ENCODE results near the gene ZSCAN10.

ZSCAN10 gene

GRCh38 chr16:3112058-3112880, 13.2 kb upstream of the ZSCAN10 start, which contains the start of gene ZNF205:
Gene ZNF205 (plus strand): TSS chr16:3112586. CDS start chr16:3113431, 845 bp downstream.
- no peak for DNase-seq (ENCODE audit: low read depth in 2 of 2)

DNA sequence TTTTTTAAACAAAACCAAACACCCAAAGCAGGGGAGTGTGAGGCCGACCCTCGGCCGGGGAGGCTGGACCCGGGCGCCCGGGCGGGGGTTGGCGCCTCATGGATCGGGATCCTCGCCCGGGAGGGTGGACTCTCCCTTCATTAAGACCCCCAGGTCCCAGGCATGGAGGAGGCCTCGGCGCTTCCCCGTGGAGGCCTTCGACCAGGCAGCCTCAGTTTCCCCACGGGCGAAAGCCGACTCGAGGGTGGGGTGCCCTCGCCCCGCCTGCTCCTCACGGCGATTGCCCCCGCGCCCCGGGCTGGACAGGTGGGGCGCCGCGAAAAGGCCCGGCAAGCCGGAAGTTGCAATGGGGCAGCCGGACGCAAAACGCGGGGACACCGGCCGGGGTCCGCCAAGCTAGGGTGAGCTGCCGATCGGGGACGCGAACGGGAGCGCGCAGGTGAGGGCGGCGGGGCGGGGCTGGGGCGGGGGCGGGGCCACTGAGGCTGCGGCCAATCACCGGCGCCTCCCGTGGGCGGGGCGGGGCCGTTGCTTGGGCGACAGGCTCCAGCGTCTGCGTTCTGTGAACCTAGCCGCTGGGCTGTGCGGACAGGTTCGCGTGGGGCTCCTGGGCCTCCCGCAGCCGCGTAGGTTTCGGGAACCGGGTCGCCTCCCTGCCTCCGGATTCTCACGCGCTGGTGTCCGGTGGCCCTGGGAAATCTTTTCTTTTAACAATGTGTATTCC, 7.3 kb upstream of the ZSCAN10 start:
- peak; percentile 78 to 83 for DNase-seq (ENCODE audit: low read depth in 2 of 2)

DNA sequence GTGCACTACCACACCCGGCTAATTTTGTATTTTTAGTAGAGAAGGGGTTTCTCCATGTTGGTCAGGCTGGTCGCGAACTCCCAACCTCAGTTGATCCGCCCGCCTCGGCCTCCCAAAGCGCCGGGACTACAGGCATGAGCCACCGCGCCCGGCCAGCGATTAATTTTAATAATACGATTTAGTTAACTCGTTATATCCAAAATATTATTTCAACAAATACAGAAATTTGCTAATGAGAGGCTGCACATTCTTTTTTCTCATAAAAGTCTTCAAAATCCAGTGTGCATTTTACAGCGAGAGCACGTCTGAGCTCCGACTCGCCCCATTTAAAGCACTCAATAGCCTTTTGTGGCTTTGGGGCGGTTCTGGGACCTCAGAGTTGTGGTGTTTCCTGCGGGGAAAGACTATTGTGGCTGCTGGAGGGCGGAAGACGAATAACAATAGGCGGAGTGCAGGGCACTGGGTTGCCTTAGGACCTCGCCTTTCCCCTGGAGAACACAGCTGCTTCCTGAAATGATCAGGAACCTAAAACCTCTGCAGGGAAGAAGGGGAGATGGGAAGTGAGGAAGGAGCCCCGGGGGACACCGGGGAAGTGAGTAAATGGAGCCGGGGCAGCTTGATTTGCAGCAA, 2.9 kb upstream of the ZSCAN10 start:
- DNase-seq (ENCODE audit: low read depth in 2 of 2) = no peak

DNA sequence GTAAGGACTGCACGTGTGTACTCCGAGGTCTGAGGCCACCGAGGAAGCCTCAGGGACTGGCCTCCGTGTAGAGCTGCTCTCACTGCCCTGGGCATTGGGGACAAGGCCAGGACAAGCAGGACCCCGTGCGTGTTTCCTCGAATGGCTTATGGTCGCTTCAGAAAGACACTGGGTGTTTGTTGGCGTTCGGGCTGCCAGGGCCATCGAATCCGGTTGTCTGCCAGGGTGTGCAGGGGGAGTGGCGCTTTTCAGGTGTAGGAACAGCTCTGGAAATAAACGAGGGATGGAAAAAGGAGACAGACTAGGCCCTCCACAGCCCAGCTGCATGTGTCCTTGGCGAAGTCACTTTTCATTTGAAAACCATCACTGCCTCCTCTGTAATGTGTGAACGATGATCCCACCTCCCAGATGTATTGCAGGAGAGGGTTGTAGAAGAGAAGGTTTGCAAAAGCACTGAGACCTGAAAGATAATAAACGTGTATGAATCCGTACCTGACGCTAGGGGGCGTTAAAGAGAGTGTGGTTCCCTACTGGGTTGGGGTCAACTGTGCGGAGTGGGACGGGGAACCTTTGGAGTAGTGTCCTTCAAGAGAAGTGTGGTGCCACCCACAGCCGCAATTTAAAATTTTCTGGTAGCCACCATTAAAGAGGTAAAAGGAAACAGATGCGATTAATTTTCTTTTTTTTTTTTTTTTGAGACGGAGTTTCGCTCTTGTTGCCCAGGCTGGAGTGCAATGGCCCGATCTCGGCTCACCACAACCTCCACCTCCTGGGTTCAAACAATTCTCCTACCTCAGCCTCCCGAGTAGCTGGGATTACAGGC, 2.1 kb upstream of the ZSCAN10 start:
- DNase-seq (ENCODE audit: low read depth in 2 of 2) = no peak

GRCh38 chr16:3099732-3100499, 822 bp upstream of the ZSCAN10 start:
- DNase-seq (ENCODE audit: low read depth in 2 of 2) = peak; percentile 73 to 81

DNA sequence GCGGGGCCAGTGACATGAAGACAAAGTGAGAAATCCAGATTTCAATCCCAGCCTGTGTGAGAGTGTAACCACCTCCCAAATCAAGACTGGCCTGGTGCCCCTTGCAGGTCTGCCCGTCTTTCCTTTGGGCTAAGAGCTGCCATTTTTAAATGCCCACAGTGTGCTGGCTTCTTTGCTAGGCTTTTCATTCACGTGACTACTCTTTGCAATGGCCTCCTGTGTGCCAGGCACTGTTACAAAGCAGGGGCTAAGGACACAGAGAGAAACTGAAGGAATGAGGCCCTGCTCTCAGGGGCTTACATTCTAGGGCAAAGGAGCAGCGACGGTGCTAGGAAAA, 269 bp upstream of the ZSCAN10 start:
- DNase-seq (ENCODE audit: low read depth in 2 of 2) = no peak

- DNase-seq (ENCODE audit: low read depth in 2 of 2) = no peak
These were observed 1.8 kb downstream of the ZSCAN10 start for GRCh38 chr16:3097266-3097665.

GRCh38 chr16:3096362-3096761, 2.7 kb downstream of the ZSCAN10 start:
- no peak for DNase-seq (ENCODE audit: low read depth in 2 of 2)

DNA sequence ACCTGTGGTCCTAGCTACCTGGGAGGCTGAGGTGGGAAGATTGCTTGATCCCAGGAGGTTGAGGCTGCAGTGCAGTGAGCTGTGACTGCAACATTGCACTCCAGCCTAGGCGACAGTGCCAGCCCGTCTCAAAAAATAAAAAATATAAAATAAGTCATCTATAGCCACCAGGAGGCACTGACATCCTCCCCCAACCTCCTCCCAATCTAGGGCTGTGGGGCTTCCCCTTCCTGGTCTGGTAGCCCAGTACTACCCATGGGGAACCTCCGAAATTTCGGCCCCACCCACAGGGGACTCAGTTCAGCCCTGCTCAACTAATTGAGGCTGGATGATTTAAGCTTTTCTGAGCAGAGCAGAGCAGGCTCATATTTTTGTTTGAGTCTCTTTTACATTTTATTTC, 3.2 kb downstream of the ZSCAN10 start:
- peak in 1 of 2 donors; percentile 24 for DNase-seq (ENCODE audit: low read depth in 2 of 2)

GRCh38 chr16:3094289-3095027, 4.6 kb downstream of the ZSCAN10 start:
- no peak for DNase-seq (ENCODE audit: low read depth in 2 of 2)

- no peak for DNase-seq (ENCODE audit: low read depth in 2 of 2)
These were observed 6.6 kb downstream of the ZSCAN10 start for GRCh38 chr16:3092501-3092941.

GRCh38 chr16:3091551-3091950, 7.5 kb downstream of the ZSCAN10 start:
- no peak for DNase-seq (ENCODE audit: low read depth in 2 of 2)

GRCh38 chr16:3089717-3090592, 9.1 kb downstream of the ZSCAN10 start:
- no peak for DNase-seq (ENCODE audit: low read depth in 2 of 2)

DNA sequence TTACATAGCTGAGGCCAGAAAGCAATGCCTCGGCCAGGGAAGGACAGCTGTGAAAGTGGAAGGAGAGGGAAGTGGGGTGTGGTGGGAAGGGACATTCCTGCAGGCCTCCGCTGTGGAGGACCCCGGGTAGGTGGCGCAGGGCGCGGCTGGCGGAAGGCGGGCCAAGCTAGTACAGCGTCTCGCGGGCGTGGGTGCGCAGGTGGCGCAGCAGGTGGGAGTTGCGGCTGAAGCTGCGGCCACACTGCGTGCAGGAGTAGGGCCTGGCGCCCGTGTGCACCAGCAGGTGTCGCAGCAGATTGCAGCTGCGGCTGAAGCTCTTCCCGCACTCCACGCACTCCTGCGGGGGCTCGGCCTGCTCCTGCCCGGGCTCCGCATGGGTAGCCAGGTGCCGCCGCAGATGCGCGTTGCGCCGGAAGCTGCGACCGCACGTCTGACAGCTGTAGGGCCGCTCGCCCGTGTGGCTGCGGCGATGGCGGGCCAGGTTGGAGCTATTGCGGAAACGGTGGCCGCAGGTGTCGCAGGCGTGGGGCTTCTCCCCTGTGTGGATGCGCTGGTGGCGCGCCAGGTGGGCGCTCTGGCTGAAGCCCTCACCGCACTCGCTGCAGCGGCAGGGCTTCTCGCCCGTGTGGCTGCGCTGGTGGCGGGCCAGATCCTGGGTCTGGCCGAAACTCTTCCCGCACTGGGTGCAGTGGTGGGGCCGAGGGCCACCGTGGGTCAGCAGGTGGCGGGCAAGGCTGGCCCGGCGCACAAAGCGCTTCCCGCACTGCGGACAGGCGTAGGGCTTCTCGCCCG, 10.0 kb downstream of the ZSCAN10 start:
- no peak for DNase-seq (ENCODE audit: low read depth in 2 of 2)

- no peak for DNase-seq (ENCODE audit: low read depth in 2 of 2)
These were observed 10.6 kb downstream of the ZSCAN10 start for GRCh38 chr16:3088450-3088849.

- DNase-seq (ENCODE audit: low read depth in 2 of 2) = no peak
These were observed 11.6 kb downstream of the ZSCAN10 start for GRCh38 chr16:3087243-3088235.

GRCh38 chr16:3086596-3087242, 12.4 kb downstream of the ZSCAN10 start:
- no peak for DNase-seq (ENCODE audit: low read depth in 2 of 2)

Measured in stimulated activated CD8-positive, alpha-beta memory T cell treated with anti-CD3 and anti-CD28 coated beads, Interleukin-15, amount 100 ng/mL, for 4 hours (primary cell).